AML-193 (cell line): Measurements from ENCODE around the gene TANK.
"Not testable (repeated sequence)": the region's sequence is repeated elsewhere in the genome, so short reads cannot be mapped to it uniquely, and the experiment has no call there.

ENCODE experiments used
- DNase-seq, 2 experiments: peaks; one replicate each; lab custom pipeline; 2025; lab: John Stamatoyannopoulos, UW

The TANK gene

GRCh38 chr2:161166538-161167409, 6.5 kb downstream of the TANK start:
- no peak for DNase-seq

- no peak for DNase-seq
Observed at GRCh38 chr2:161169335-161169734, 9.1 kb downstream of the TANK start.

- DNase-seq = no peak
Observed at GRCh38 chr2:161170377-161170776, 10.1 kb downstream of the TANK start.

GRCh38 chr2:161170958-161171932, 11.0 kb downstream of the TANK start:
- DNase-seq = no peak

GRCh38 chr2:161172901-161173540, 12.8 kb downstream of the TANK start:
- no peak for DNase-seq

- no peak for DNase-seq
Observed at GRCh38 chr2:161173541-161174194, 13.4 kb downstream of the TANK start.

GRCh38 chr2:161177969-161178368, 17.7 kb downstream of the TANK start:
- DNase-seq = peak in 1 of 2 experiments; percentile 4

GRCh38 chr2:161178756-161179155, 18.5 kb downstream of the TANK start:
- DNase-seq = no peak

GRCh38 chr2:161190050-161190449, 29.8 kb downstream of the TANK start:
- DNase-seq = no peak

- not testable (repeated sequence) for DNase-seq
Observed at GRCh38 chr2:161195602-161196001, 35.4 kb downstream of the TANK start.

- no peak for DNase-seq
Observed at GRCh38 chr2:161199912-161200701, 39.9 kb downstream of the TANK start.

GRCh38 chr2:161204846-161205245, 44.6 kb downstream of the TANK start:
- no peak for DNase-seq

GRCh38 chr2:161206471-161207032, 46.3 kb downstream of the TANK start:
- peak; percentile 55 to 65 for DNase-seq

- DNase-seq = no peak
Observed at GRCh38 chr2:161207941-161208340, 47.7 kb downstream of the TANK start.

GRCh38 chr2:161208527-161209139, 48.4 kb downstream of the TANK start:
- DNase-seq = no peak

- no peak for DNase-seq
Observed at GRCh38 chr2:161209902-161210301, 49.7 kb downstream of the TANK start.

- DNase-seq = no peak
Observed at GRCh38 chr2:161217597-161218185, 57.5 kb downstream of the TANK start.

- no peak for DNase-seq
Observed at GRCh38 chr2:161219211-161219610, 59.0 kb downstream of the TANK start.

GRCh38 chr2:161223139-161223732, 63.0 kb downstream of the TANK start:
- DNase-seq = peak; percentile 60 to 67
